Measurements from ENCODE around the gene IKZF1. TPM values are rescaled to one million over a fixed set of nuclear protein-coding genes. Genes with fewer than 3 reads are reported as not detected.

Gene IKZF1
- total RNA-seq, 1 donor from 2014 or later, result 1.1 TPM

DNA sequence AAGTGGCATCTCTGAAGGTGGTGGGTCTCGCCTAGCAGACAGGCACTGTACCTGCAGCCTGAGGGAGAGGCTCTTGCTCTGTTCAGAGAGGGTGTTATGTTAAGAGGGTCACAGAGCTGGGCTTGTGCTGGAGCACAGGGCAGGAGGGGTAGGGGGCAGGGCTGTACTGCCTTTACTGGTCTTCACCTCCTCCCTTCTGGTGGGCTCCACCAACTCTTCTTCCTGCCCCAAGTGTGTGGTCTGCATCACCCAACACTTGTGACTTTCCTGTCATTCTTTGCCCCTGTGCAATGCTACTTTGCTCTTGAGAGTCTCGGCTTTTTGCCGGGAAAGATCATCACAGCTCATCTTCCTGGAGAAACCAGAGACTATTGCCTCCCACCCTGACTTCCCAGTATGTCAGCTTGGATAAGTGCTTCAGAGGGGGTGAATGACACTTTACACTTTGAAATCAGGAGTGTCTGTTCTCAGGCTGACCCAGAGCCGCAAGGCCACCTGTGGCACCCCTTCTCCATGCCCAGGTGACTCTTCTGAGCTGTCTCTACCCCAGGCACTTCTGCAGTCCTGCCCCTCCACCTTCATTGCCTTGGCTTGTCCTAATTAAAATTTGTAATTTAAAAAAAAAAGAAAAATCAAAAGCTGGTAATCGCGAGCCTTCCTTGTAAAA is 38.4 kb upstream of the IKZF1 start:
- Mint-ChIP-seq H3K27me3 (ENCODE audit: unreplicated experiment) (peaks cover 2% of the 10 kb centered on the region), H3K4me1 (ENCODE audit: low read depth, unreplicated experiment) (no peaks in the 10 kb centered on the region), H3K36me3 (ENCODE audit: unreplicated experiment) (no peaks in the 10 kb centered on the region), H3K9me3 (ENCODE audit: unreplicated experiment) (no peaks in the 10 kb centered on the region), H3K4me3 (ENCODE audit: unreplicated experiment) (no peak overlapping the region), H3K27ac (ENCODE audit: unreplicated experiment) (no peak overlapping the region)
- no peak for DNase-seq
- TF ChIP-seq, protein P1, sequence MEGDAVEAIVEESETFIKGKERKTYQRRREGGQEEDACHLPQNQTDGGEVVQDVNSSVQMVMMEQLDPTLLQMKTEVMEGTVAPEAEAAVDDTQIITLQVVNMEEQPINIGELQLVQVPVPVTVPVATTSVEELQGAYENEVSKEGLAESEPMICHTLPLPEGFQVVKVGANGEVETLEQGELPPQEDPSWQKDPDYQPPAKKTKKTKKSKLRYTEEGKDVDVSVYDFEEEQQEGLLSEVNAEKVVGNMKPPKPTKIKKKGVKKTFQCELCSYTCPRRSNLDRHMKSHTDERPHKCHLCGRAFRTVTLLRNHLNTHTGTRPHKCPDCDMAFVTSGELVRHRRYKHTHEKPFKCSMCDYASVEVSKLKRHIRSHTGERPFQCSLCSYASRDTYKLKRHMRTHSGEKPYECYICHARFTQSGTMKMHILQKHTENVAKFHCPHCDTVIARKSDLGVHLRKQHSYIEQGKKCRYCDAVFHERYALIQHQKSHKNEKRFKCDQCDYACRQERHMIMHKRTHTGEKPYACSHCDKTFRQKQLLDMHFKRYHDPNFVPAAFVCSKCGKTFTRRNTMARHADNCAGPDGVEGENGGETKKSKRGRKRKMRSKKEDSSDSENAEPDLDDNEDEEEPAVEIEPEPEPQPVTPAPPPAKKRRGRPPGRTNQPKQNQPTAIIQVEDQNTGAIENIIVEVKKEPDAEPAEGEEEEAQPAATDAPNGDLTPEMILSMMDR (IDR thresholded peaks at IDR 0.05; ENCODE audit: partially characterized antibody, unreplicated experiment), result no peak

GRCh38 chr7:50266635-50267386 is 37.7 kb upstream of the IKZF1 start:
- H3K4me3 Mint-ChIP-seq (ENCODE audit: unreplicated experiment), result no peak overlapping the region
- no peaks in the 10 kb centered on the region for H3K36me3 Mint-ChIP-seq (ENCODE audit: unreplicated experiment)
- TF ChIP-seq, protein P1 (IDR thresholded peaks at IDR 0.05; ENCODE audit: partially characterized antibody, unreplicated experiment), result no peak
- no peaks in the 10 kb centered on the region for H3K9me3 Mint-ChIP-seq (ENCODE audit: unreplicated experiment)
- DNase-seq, result no peak
- no peaks in the 10 kb centered on the region for H3K4me1 Mint-ChIP-seq (ENCODE audit: low read depth, unreplicated experiment)
- no peak overlapping the region for H3K27ac Mint-ChIP-seq (ENCODE audit: unreplicated experiment)
- H3K27me3 Mint-ChIP-seq (ENCODE audit: unreplicated experiment), result peaks cover 2% of the 10 kb centered on the region

- peaks cover 2% of the 10 kb centered on the region for H3K27me3 Mint-ChIP-seq (ENCODE audit: unreplicated experiment)
- TF ChIP-seq, protein P1 (IDR thresholded peaks at IDR 0.05; ENCODE audit: partially characterized antibody, unreplicated experiment), result no peak
- no peaks in the 10 kb centered on the region for H3K9me3 Mint-ChIP-seq (ENCODE audit: unreplicated experiment)
- no peak overlapping the region for H3K27ac Mint-ChIP-seq (ENCODE audit: unreplicated experiment)
- no peaks in the 10 kb centered on the region for H3K36me3 Mint-ChIP-seq (ENCODE audit: unreplicated experiment)
- H3K4me1 Mint-ChIP-seq (ENCODE audit: low read depth, unreplicated experiment), result no peaks in the 10 kb centered on the region
- H3K4me3 Mint-ChIP-seq (ENCODE audit: unreplicated experiment), result no peak overlapping the region
- no peak for DNase-seq
These were observed 36.9 kb upstream of the IKZF1 start for GRCh38 chr7:50267525-50268041.

DNA sequence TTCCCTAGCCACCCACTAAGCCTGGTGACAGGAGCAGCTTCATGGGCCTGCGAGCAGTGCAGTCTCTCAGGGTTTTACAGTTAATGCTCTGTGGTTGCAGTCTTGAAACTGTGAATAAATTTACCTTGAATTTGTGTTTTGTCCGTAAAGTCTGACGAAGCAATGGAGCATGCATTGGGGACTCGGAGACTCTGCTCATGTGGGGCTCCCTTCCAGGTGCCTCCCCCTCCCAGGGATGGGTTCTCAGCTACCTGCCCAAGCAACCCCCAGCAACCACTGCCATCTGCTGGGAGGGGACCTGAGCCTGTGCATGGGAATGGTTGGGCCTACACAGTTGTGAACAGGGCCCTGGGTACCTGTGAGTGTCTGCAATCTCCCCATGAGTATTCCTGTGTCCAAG is 36.3 kb upstream of the IKZF1 start:
- TF ChIP-seq, protein P1 (IDR thresholded peaks at IDR 0.05; ENCODE audit: partially characterized antibody, unreplicated experiment), result no peak
- Mint-ChIP-seq H3K4me3 (ENCODE audit: unreplicated experiment) (no peak overlapping the region), H3K27ac (ENCODE audit: unreplicated experiment) (no peak overlapping the region), H3K9me3 (ENCODE audit: unreplicated experiment) (no peaks in the 10 kb centered on the region), H3K27me3 (ENCODE audit: unreplicated experiment) (peaks cover 2% of the 10 kb centered on the region), H3K36me3 (ENCODE audit: unreplicated experiment) (no peaks in the 10 kb centered on the region), H3K4me1 (ENCODE audit: low read depth, unreplicated experiment) (no peaks in the 10 kb centered on the region)
- DNase-seq, result no peak

- peaks cover 2% of the 10 kb centered on the region for H3K27me3 Mint-ChIP-seq (ENCODE audit: unreplicated experiment)
- H3K4me1 Mint-ChIP-seq (ENCODE audit: low read depth, unreplicated experiment), result no peaks in the 10 kb centered on the region
- H3K9me3 Mint-ChIP-seq (ENCODE audit: unreplicated experiment), result no peaks in the 10 kb centered on the region
- no peaks in the 10 kb centered on the region for H3K36me3 Mint-ChIP-seq (ENCODE audit: unreplicated experiment)
- no peak for DNase-seq
- H3K4me3 Mint-ChIP-seq (ENCODE audit: unreplicated experiment), result no peak overlapping the region
- no peak overlapping the region for H3K27ac Mint-ChIP-seq (ENCODE audit: unreplicated experiment)
- TF ChIP-seq, protein P1 (IDR thresholded peaks at IDR 0.05; ENCODE audit: partially characterized antibody, unreplicated experiment), result no peak
These were observed 35.5 kb upstream of the IKZF1 start for GRCh38 chr7:50268990-50269389.
